Endothelial cell (in vitro differentiated cells): Measurements from ENCODE around the gene ZNF804A. TPM values are rescaled to one million over a fixed set of nuclear protein-coding genes. Genes with fewer than 3 reads are reported as not detected.

ENCODE experiments used
- DNase-seq: peaks from one replicate; pipeline ENCODE4 v3.0.0; 2021; ENCODE audit warnings: low spot score
- H3K27ac Mint-ChIP-seq: one replicate; pipeline ENCODE4 v1.8.0; 2021; ENCODE audit warnings: mixed read lengths, inconsistent platforms; ENCODE audit not compliant: unreplicated experiment
- H3K27me3 Mint-ChIP-seq: one replicate; pipeline ENCODE4 v1.8.0; 2021; ENCODE audit warnings: mild to moderate bottlenecking, moderate library complexity, mixed read lengths, inconsistent platforms; ENCODE audit not compliant: unreplicated experiment
- H3K36me3 Mint-ChIP-seq: one replicate; pipeline ENCODE4 v1.8.0; 2021; ENCODE audit warnings: mild to moderate bottlenecking, low read depth, mixed read lengths, inconsistent platforms; ENCODE audit not compliant: unreplicated experiment
- H3K4me1 Mint-ChIP-seq: one replicate; pipeline ENCODE4 v1.8.0; 2021; ENCODE audit warnings: mild to moderate bottlenecking, mixed read lengths, inconsistent platforms; ENCODE audit not compliant: unreplicated experiment
- H3K4me3 Mint-ChIP-seq: one replicate; pipeline ENCODE4 v1.8.0; 2021; ENCODE audit warnings: mild to moderate bottlenecking, mixed read lengths, inconsistent platforms; ENCODE audit not compliant: unreplicated experiment
- H3K9me3 Mint-ChIP-seq: one replicate; pipeline ENCODE4 v1.8.0; 2021; ENCODE audit warnings: mixed read lengths, inconsistent platforms; ENCODE audit not compliant: unreplicated experiment
- CTCF ChIP-seq: fragments of 200-600 bp; sonication (generic); IDR thresholded peaks from one replicate; pipeline ENCODE4 v1.5.0; 2021; ENCODE audit warnings: antibody characterized with exemption; ENCODE audit not compliant: unreplicated experiment
- total RNA-seq: library from RNA; stranded (reverse); fragmentation: NEBNext Ultra II Directional; extraction: Animal tissue kit (Norgen Biotek cat#: 25700); gene quantifications from one replicate; pipeline ENCODE4 v1.2.1, GENCODE V29; 2021; ENCODE audit not compliant: unreplicated experiment

Gene ZNF804A
- total RNA-seq, 1 donor from 2014 or later, result 2.2 TPM

- DNase-seq, result no peak
- Mint-ChIP-seq H3K4me1 (no peaks in the 10 kb centered on the region), H3K27ac (no peak overlapping the region), H3K27me3 (no peaks in the 10 kb centered on the region), H3K36me3 (peaks cover 6% of the 10 kb centered on the region), H3K4me3 (no peak overlapping the region), H3K9me3 (peaks cover 5% of the 10 kb centered on the region)
- TF ChIP-seq CTCF, result no peak
Measured at GRCh38 chr2:184890311-184890710, 292.0 kb downstream of the ZNF804A start.

GRCh38 chr2:184904991-184905390, 306.7 kb downstream of the ZNF804A start:
- no peak overlapping the region for H3K27ac Mint-ChIP-seq
- TF ChIP-seq CTCF, result no peak
- H3K9me3 Mint-ChIP-seq, result no peaks in the 10 kb centered on the region
- no peaks in the 10 kb centered on the region for H3K27me3 Mint-ChIP-seq
- H3K4me3 Mint-ChIP-seq, result no peak overlapping the region
- no peak for DNase-seq
- peaks cover 4% of the 10 kb centered on the region for H3K4me1 Mint-ChIP-seq
- no peaks in the 10 kb centered on the region for H3K36me3 Mint-ChIP-seq

GRCh38 chr2:184906160-184906559, 307.8 kb downstream of the ZNF804A start:
- DNase-seq, result no peak
- TF ChIP-seq CTCF, result no peak

GRCh38 chr2:184906709-184907108, 308.4 kb downstream of the ZNF804A start:
- no peak for TF ChIP-seq CTCF
- Mint-ChIP-seq H3K27ac (no peak overlapping the region), H3K4me1 (peaks cover 4% of the 10 kb centered on the region), H3K27me3 (no peaks in the 10 kb centered on the region), H3K9me3 (no peaks in the 10 kb centered on the region), H3K36me3 (no peaks in the 10 kb centered on the region), H3K4me3 (no peak overlapping the region)
- no peak for DNase-seq

More at GRCh38 chr2:184906160-184906559, 307.8 kb downstream of the ZNF804A start:
- H3K27me3 Mint-ChIP-seq, result no peaks in the 10 kb centered on the region
- H3K36me3 Mint-ChIP-seq, result no peaks in the 10 kb centered on the region
- no peaks in the 10 kb centered on the region for H3K9me3 Mint-ChIP-seq
- H3K27ac Mint-ChIP-seq, result no peak overlapping the region
- H3K4me3 Mint-ChIP-seq, result no peak overlapping the region
- peaks cover 4% of the 10 kb centered on the region for H3K4me1 Mint-ChIP-seq

DNA sequence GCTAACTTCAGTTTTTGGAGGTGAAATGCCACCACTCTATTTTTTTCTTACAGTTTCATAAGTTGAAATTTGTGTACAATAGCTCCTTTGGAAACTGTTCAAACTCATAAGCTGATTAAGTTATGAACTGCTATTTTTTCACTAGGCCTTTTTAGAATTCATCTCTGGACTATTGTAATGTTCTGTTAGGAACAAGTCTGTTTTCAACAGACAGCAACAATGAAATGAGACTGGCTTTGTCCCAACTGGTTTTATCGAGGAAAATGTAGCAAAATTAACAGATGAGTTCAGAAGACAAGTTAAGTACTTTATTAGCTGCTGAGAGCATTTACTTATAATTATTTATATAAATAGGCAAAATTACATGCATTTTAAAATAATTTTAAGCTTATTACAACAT, 310.6 kb downstream of the ZNF804A start:
- H3K4me1 Mint-ChIP-seq, result peaks cover 4% of the 10 kb centered on the region
- no peaks in the 10 kb centered on the region for H3K27me3 Mint-ChIP-seq
- H3K4me3 Mint-ChIP-seq, result no peak overlapping the region
- no peaks in the 10 kb centered on the region for H3K36me3 Mint-ChIP-seq
- no peaks in the 10 kb centered on the region for H3K9me3 Mint-ChIP-seq
- no peak for DNase-seq
- no peak overlapping the region for H3K27ac Mint-ChIP-seq
- TF ChIP-seq CTCF, result no peak
